RWPE2 (cell line): ENCODE data around the gene IRS1.

Experiments
- ATAC-seq: fragments of 200-7000 bp; cut with Tn5 transposase; 3 replicates; pipeline ENCODE4 v1.9.1; 2021; ENCODE audit warnings: low read depth
- DNase-seq: peaks from one replicate; pipeline ENCODE4 v3.0.0-alpha.2; 2020; ENCODE audit warnings: low spot score
- H3K27ac ChIP-seq: fragments of 450-650 bp; 2 replicates; pipeline ENCODE4 v1.5.1; 2017; ENCODE audit warnings: mild to moderate bottlenecking; ENCODE audit not compliant: poor library complexity, severe bottlenecking
- H3K27me3 ChIP-seq: fragments of 250-450 bp; sonication (Bioruptor Pico); 2 replicates; pipeline ENCODE4 v1.5.1; 2021; ENCODE audit warnings: mild to moderate bottlenecking, moderate library complexity; ENCODE audit not compliant: insufficient read depth, poor library complexity, severe bottlenecking
- H3K36me3 ChIP-seq: fragments of 250-450 bp; sonication (Bioruptor Pico); 2 replicates; pipeline ENCODE4 v1.5.1; 2020; ENCODE audit warnings: low read depth, mild to moderate bottlenecking, moderate library complexity
- H3K4me1 ChIP-seq: fragments of 250-450 bp; sonication (Bioruptor Pico); 2 replicates; pipeline ENCODE4 v1.5.1; 2021; ENCODE audit warnings: mild to moderate bottlenecking, moderate library complexity; ENCODE audit not compliant: insufficient read depth, poor library complexity, severe bottlenecking
- H3K4me3 ChIP-seq: fragments of 250-450 bp; sonication (Bioruptor Pico); 2 replicates; pipeline ENCODE4 v1.5.1; 2021; ENCODE audit warnings: mild to moderate bottlenecking, moderate library complexity; ENCODE audit not compliant: severe bottlenecking
- H3K9me3 ChIP-seq: fragments of 250-450 bp; sonication (Bioruptor Pico); 2 replicates; pipeline ENCODE4 v1.5.1; 2021; ENCODE audit warnings: mild to moderate bottlenecking, moderate library complexity; ENCODE audit not compliant: severe bottlenecking
- TF ChIP-seq, protein P1 (sequence below): fragments of 450-650 bp; IDR thresholded peaks from one replicate; pipeline ENCODE4 v1.5.1; 2017; ENCODE audit warnings: mild to moderate bottlenecking, moderate library complexity; ENCODE audit not compliant: poor library complexity, severe bottlenecking

IRS1 gene

DNA sequence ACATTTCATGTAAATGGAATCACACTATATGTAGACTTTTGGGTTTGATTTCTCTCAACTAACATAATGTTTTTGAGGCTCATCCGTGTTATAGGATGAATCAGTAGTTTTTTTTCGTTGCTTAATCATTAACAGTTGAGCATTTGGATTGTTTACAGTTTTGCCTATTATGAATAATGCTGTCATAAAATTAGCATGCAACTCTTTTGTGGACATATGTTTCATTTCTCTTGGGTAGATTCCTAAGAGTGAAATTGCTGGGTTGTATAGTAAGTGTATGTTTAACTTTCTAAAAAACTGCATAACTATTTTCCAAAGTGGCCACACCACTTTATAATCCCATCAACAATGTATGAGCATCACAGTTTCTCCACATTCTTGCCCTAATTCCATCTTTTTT lies 28.6 kb upstream of the IRS1 start:
- Histone ChIP-seq H3K4me1 (no peaks in the 10 kb centered on the region), H3K36me3 (no peaks in the 10 kb centered on the region), H3K9me3 (no peaks in the 10 kb centered on the region), H3K4me3 (no peak overlapping the region), H3K27me3 (no peaks in the 10 kb centered on the region), H3K27ac (no peak overlapping the region)
- no peak for DNase-seq
- TF ChIP-seq, protein P1, sequence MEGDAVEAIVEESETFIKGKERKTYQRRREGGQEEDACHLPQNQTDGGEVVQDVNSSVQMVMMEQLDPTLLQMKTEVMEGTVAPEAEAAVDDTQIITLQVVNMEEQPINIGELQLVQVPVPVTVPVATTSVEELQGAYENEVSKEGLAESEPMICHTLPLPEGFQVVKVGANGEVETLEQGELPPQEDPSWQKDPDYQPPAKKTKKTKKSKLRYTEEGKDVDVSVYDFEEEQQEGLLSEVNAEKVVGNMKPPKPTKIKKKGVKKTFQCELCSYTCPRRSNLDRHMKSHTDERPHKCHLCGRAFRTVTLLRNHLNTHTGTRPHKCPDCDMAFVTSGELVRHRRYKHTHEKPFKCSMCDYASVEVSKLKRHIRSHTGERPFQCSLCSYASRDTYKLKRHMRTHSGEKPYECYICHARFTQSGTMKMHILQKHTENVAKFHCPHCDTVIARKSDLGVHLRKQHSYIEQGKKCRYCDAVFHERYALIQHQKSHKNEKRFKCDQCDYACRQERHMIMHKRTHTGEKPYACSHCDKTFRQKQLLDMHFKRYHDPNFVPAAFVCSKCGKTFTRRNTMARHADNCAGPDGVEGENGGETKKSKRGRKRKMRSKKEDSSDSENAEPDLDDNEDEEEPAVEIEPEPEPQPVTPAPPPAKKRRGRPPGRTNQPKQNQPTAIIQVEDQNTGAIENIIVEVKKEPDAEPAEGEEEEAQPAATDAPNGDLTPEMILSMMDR = no peak
- no peak for ATAC-seq

DNA sequence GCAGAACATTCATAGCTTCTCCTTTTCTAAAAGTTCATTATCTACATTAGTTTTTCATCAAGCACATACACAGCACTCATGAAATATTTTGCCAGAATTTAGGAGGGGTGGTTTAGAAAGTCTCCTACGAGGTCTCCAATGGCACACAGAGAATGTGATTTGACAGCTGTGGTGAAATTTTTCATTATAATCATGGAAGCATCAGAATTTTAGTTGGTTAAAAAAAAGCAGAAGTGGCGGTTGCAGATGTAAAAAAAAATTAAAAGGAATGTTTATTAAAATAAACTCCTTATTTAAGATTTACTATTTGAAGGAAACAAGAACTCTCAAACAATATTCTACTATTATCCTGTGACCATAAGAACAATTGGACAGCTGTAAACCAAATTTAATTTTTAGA lies 25.4 kb upstream of the IRS1 start:
- DNase-seq = no peak
- TF ChIP-seq, protein P1 = no peak
- H3K27ac ChIP-seq = no peak overlapping the region
- no peaks in the 10 kb centered on the region for H3K4me1 ChIP-seq
- ATAC-seq = no peak
- no peaks in the 10 kb centered on the region for H3K36me3 ChIP-seq
- H3K4me3 ChIP-seq = no peak overlapping the region
- no peaks in the 10 kb centered on the region for H3K27me3 ChIP-seq
- H3K9me3 ChIP-seq = no peaks in the 10 kb centered on the region

DNA sequence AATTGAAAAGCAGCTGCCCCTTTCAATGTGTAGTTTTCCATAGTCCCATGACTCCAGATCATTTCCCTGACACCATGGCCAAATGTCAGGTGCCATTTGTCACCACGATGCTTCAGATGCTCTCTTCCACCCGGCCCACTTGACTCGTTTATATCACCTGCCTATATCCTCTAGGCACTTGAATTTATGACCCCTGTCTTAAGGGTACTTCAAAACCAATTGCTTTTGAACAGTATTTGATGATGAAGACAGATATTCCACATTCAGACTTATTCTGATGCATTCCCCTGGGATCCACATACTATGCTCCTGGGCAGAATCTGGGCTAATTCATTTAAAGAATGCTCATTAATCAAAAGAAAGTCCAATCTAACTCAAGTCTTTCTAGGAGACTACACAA lies 19.3 kb upstream of the IRS1 start:
- Histone ChIP-seq H3K4me3 (no peak overlapping the region), H3K27ac (no peak overlapping the region), H3K27me3 (no peaks in the 10 kb centered on the region), H3K36me3 (no peaks in the 10 kb centered on the region), H3K9me3 (no peaks in the 10 kb centered on the region), H3K4me1 (no peaks in the 10 kb centered on the region)
- TF ChIP-seq, protein P1 = no peak
- DNase-seq (no peak), ATAC-seq (no peak)

DNA sequence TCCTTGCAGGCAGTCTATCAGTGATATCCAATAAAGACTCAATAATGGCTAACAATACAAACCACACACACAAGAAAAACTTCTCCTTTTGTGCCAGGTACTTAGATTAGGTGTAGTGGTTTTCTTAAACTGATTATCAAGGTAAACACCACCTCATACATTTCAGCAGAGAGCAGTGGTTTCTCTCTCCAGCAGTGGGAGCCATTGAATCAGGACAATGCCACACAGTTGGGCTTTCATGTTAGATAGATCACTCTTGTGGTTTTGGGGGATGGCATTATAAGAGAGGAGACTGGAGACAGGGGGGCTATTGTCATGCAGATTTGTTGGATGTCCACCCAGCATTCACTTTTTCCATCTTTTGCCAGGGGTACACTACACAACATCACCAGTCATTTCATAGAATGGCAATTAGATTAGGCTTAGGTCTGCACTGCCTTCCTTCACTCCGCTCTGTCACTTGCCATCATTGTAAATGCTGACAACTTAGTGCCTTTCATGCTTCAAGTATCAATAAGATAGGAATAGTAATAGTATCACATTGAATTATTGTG lies 13.6 kb upstream of the IRS1 start:
- no peak for DNase-seq
- H3K36me3 ChIP-seq = no peaks in the 10 kb centered on the region
- H3K27me3 ChIP-seq = no peaks in the 10 kb centered on the region
- H3K9me3 ChIP-seq = no peaks in the 10 kb centered on the region
- H3K4me1 ChIP-seq = no peaks in the 10 kb centered on the region
- no peak overlapping the region for H3K27ac ChIP-seq
- TF ChIP-seq, protein P1 = peak; percentile 61
- no peak for ATAC-seq
- H3K4me3 ChIP-seq = no peak overlapping the region

DNA sequence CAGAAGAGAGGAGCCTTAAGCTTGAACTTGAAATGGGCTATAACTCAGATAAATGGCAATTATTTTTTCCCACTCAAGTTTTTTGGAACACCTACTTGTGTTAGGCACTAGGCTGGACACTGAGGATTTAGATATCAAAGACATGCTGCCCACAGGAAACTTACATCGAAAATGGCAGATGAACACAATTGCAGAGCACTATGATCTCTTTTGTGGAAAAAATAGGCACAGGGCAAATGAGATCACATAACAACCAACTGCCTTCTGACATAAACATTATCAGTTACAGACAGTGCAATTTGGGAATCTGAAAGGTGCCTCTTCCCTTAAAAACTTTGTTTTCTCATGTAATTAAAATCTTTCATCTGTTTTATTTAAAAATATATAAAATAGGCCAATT lies 3.8 kb upstream of the IRS1 start:
- no peak overlapping the region for H3K4me3 ChIP-seq
- H3K27me3 ChIP-seq = no peaks in the 10 kb centered on the region
- H3K36me3 ChIP-seq = no peaks in the 10 kb centered on the region
- no peaks in the 10 kb centered on the region for H3K9me3 ChIP-seq
- DNase-seq = no peak
- TF ChIP-seq, protein P1 = no peak
- peaks cover 8% of the 10 kb centered on the region for H3K4me1 ChIP-seq
- H3K27ac ChIP-seq = no peak overlapping the region
- no peak for ATAC-seq
